Measurements from ENCODE around the gene KSR2.

The KSR2 gene

DNA sequence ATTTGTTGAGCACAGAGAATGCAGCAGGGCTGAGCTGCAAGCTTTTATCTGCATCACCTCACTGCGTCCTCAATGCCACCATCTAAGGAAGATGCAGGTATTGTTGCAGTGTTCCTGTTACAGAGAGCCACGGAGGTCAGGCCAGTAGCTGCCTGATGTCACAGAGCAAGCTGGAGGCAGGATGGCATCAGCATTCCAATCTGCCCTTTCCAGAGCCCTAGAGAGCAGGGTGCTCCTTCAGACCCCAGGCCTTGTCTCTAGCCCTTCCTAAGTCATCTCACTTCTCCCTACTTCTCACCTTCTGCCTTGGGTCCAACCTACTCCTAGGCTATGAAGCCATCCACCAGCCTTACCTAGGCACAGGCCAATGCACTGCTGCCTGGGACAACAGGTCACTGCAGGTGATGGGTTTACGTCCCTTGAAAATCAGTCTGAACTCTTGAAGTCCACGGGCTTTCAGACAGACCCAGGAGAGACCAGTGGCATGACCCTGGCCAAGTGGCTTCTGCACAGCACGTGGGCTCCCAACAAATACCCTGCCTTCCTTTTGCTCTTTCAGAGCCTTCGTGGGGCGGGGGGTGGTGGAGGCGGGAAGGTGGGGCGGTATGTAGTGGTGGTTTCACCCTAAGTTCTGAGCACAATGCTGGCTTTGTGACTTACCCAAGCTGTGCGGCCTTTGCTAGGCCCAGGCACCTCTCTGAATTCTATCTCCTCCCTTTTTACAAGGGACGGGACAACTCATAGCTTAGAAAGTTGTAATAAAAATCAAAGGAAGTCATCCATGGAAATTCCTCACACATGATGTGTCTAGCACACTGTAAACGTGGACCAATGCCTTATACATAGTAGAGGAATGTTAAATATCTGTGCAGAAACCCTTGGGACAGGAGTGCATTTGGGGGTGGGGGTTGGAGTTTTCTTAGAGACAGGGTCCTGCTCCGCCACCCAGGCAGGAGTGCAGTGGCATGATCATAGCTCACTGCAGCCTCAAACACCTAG, 136.0 kb downstream of the KSR2 start:
- H3K4me1 ChIP-seq (ENCODE audit: low read length): no peaks in the 10 kb centered on the region
- H3K36me3 ChIP-seq (replicated peaks; ENCODE audit: low read depth, low read length): no peaks in the 10 kb centered on the region
- H3K27me3 ChIP-seq (ENCODE audit: low read depth, low read length): 0 out of 2 replicates have a peak, but pooled peaks cover 5% of the 10 kb centered on the region
- H4K20me1 ChIP-seq (ENCODE audit: insufficient read depth, low read length): no peaks in the 10 kb centered on the region
- no peak overlapping the region for H3K4me3 ChIP-seq (ENCODE audit: low read length)
- H3K27ac ChIP-seq (ENCODE audit: low read length): no peak overlapping the region
- no peak overlapping the region for H2AFZ ChIP-seq (ENCODE audit: low read depth, low read length)
- TF ChIP-seq EZH2phosphoT487 (IDR thresholded peaks at IDR 0.05; ENCODE audit: low read depth): no peak
- TF ChIP-seq, protein P1, sequence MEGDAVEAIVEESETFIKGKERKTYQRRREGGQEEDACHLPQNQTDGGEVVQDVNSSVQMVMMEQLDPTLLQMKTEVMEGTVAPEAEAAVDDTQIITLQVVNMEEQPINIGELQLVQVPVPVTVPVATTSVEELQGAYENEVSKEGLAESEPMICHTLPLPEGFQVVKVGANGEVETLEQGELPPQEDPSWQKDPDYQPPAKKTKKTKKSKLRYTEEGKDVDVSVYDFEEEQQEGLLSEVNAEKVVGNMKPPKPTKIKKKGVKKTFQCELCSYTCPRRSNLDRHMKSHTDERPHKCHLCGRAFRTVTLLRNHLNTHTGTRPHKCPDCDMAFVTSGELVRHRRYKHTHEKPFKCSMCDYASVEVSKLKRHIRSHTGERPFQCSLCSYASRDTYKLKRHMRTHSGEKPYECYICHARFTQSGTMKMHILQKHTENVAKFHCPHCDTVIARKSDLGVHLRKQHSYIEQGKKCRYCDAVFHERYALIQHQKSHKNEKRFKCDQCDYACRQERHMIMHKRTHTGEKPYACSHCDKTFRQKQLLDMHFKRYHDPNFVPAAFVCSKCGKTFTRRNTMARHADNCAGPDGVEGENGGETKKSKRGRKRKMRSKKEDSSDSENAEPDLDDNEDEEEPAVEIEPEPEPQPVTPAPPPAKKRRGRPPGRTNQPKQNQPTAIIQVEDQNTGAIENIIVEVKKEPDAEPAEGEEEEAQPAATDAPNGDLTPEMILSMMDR (IDR thresholded peaks at IDR 0.05; ENCODE audit: low read depth, low read length): no peak
- no peaks in the 10 kb centered on the region for H3K79me2 ChIP-seq (ENCODE audit: low read length)
- H3K9me3 ChIP-seq (ENCODE audit: insufficient read depth, low read length): peaks cover 17% of the 10 kb centered on the region
- no peak overlapping the region for H3K4me2 ChIP-seq (ENCODE audit: low read length)
- H3K9ac ChIP-seq (ENCODE audit: low read length): no peak overlapping the region

DNA sequence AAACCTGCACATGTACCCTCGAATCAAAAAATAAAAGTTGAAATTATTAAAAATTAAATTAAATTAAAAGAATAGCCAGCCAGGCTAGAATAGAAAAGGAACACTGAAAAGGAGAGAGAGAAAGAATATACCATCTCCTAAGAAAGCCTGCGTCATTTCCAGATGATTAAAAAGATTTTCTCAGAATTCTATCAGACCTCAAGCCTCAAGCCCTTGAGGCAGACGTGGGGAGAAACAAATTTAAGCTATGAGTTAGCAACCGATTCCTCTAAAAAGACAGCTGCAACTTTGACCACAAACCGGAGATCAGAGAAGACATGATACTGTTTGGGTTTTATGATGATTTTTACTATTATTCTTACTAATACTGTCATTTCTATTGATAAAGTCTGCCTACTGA, 138.3 kb downstream of the KSR2 start:
- Histone ChIP-seq H2AFZ (ENCODE audit: low read depth, low read length) (no peak overlapping the region), H3K4me2 (ENCODE audit: low read length) (no peak overlapping the region), H4K20me1 (ENCODE audit: insufficient read depth, low read length) (no peaks in the 10 kb centered on the region), H3K4me1 (ENCODE audit: low read length) (no peaks in the 10 kb centered on the region), H3K27ac (ENCODE audit: low read length) (no peak overlapping the region), H3K9me3 (ENCODE audit: insufficient read depth, low read length) (peaks cover 17% of the 10 kb centered on the region), H3K36me3 (replicated peaks; ENCODE audit: low read depth, low read length) (no peaks in the 10 kb centered on the region), H3K9ac (ENCODE audit: low read length) (no peak overlapping the region), H3K4me3 (ENCODE audit: low read length) (no peak overlapping the region), H3K27me3 (ENCODE audit: low read depth, low read length) (0 out of 2 replicates have a peak, but pooled peaks cover 1% of the 10 kb centered on the region), H3K79me2 (ENCODE audit: low read length) (no peaks in the 10 kb centered on the region)
- TF ChIP-seq, protein P1 (IDR thresholded peaks at IDR 0.05; ENCODE audit: low read depth, low read length): no peak
- no peak for TF ChIP-seq EZH2phosphoT487 (IDR thresholded peaks at IDR 0.05; ENCODE audit: low read depth)

DNA sequence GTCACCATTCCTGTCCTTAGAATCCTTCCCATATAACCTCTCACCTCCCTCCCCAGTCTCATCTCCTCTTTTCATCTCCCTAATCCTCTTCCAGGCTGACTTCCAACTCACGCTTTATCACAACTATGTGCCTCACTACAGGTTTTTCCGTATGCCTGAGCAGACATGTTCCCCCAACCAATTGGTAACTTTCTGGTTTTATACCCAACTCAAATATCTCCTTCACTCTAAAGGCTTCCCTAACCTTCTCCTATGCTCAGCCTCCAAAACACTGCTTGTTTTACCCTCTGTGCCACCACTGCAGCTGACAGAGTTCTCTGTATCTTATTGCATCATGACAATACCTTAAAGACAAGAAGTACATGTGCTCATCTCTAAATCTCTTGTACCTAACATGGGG, 139.7 kb downstream of the KSR2 start:
- H3K27ac ChIP-seq (ENCODE audit: low read length): no peak overlapping the region
- no peaks in the 10 kb centered on the region for H3K4me1 ChIP-seq (ENCODE audit: low read length)
- no peak overlapping the region for H3K4me3 ChIP-seq (ENCODE audit: low read length)
- TF ChIP-seq, protein P1 (IDR thresholded peaks at IDR 0.05; ENCODE audit: low read depth, low read length): no peak
- TF ChIP-seq EZH2phosphoT487 (IDR thresholded peaks at IDR 0.05; ENCODE audit: low read depth): no peak
- H3K9ac ChIP-seq (ENCODE audit: low read length): no peak overlapping the region
- no peaks in the 10 kb centered on the region for H3K79me2 ChIP-seq (ENCODE audit: low read length)
- H3K9me3 ChIP-seq (ENCODE audit: insufficient read depth, low read length): peaks cover 17% of the 10 kb centered on the region
- no peak overlapping the region for H2AFZ ChIP-seq (ENCODE audit: low read depth, low read length)
- no peaks in the 10 kb centered on the region for H3K27me3 ChIP-seq (ENCODE audit: low read depth, low read length)
- H4K20me1 ChIP-seq (ENCODE audit: insufficient read depth, low read length): no peaks in the 10 kb centered on the region
- H3K4me2 ChIP-seq (ENCODE audit: low read length): no peak overlapping the region
- H3K36me3 ChIP-seq (replicated peaks; ENCODE audit: low read depth, low read length): no peaks in the 10 kb centered on the region

DNA sequence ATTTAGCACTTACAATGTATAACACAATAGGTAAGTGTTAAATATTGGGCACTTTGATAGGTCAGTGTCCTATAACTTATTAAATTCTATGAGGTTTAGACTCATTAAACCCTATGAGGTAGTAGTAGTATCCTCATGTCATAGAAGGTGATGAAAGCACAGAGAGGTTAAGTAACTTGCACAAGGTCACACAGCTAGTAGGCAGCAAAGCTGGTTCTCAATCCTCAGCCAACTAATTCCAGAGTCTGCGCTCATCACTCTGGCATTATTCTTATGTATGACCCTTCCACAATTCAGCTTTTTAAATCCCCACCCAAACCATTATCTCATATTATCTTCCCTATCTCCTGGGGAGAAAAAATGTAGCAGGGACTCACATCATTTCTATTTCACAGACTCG, 141.1 kb downstream of the KSR2 start:
- H3K4me2 ChIP-seq (ENCODE audit: low read length): no peak overlapping the region
- peaks cover 17% of the 10 kb centered on the region for H3K9me3 ChIP-seq (ENCODE audit: insufficient read depth, low read length)
- H3K27ac ChIP-seq (ENCODE audit: low read length): no peak overlapping the region
- H3K27me3 ChIP-seq (ENCODE audit: low read depth, low read length): 0 out of 2 replicates have a peak, but pooled peaks cover under 1% of the 10 kb centered on the region
- H3K79me2 ChIP-seq (ENCODE audit: low read length): no peaks in the 10 kb centered on the region
- H3K4me3 ChIP-seq (ENCODE audit: low read length): no peak overlapping the region
- no peaks in the 10 kb centered on the region for H4K20me1 ChIP-seq (ENCODE audit: insufficient read depth, low read length)
- no peaks in the 10 kb centered on the region for H3K36me3 ChIP-seq (replicated peaks; ENCODE audit: low read depth, low read length)
- TF ChIP-seq, protein P1 (IDR thresholded peaks at IDR 0.05; ENCODE audit: low read depth, low read length): no peak
- no peak for TF ChIP-seq EZH2phosphoT487 (IDR thresholded peaks at IDR 0.05; ENCODE audit: low read depth)
- no peak overlapping the region for H3K9ac ChIP-seq (ENCODE audit: low read length)
- H3K4me1 ChIP-seq (ENCODE audit: low read length): no peaks in the 10 kb centered on the region
- no peak overlapping the region for H2AFZ ChIP-seq (ENCODE audit: low read depth, low read length)

Data from OCI-LY3 (cell line).